Neural progenitor cell (in vitro differentiated cells): ENCODE data around the gene INHBB.

Experiments used
- CTCF ChIP-seq: fragments of 200-600 bp; sonication (generic); IDR thresholded peaks from 2 replicates; pipeline ENCODE4 v1.5.1; 2017; ENCODE audit warnings: antibody characterized with exemption, mild to moderate bottlenecking
- EZH2 ChIP-seq: fragments of 200-600 bp; sonication (generic); IDR thresholded peaks from 2 replicates; pipeline ENCODE4 v1.6.1; 2017; ENCODE audit warnings: antibody characterized with exemption, mild to moderate bottlenecking, moderate library complexity

GRCh38 chr2:120384486-120385354 lies 38.8 kb downstream of the INHBB start:
- TF ChIP-seq CTCF (no peak), EZH2 (no peak)
